HepG2 (cell line): ENCODE results near the gene FSHB. TPM values are rescaled to one million over a fixed set of nuclear protein-coding genes. Genes with fewer than 3 reads are reported as not detected.

Experiments
- ATAC-seq: fragments of 200-7000 bp; cut with Tn5 transposase; 3 replicates; pipeline ENCODE4 v1.9.1; 2020; ENCODE audit warnings: mild to moderate bottlenecking, moderate library complexity
- BruUV-seq: library from RNA; stranded (reverse); fragments of 400-500 nt; replicated peaks from 2 replicates; lab custom pipeline; 2021; lab: Mats Ljungman, UMichigan
- CTCF ChIA-PET: fragments of 300-600 bp; formaldehyde crosslinking; extraction: SDS; loops from one replicate; lab custom pipeline; 2021; ENCODE audit warnings: low total read pairs, inconsistent platforms, low intra/inter-chr PET ratio; lab: Yijun Ruan, JAX
- POLR2A ChIA-PET: fragments of 350-600 bp; sonication (Branson Sonifier 250); formaldehyde crosslinking; loops from one replicate; lab custom pipeline; 2020; ENCODE audit warnings: antibody characterized with exemption, inconsistent platforms; lab: Yijun Ruan, JAX
- DNase-seq: peaks from one replicate; pipeline ENCODE4 v3.0.0-alpha.2; 2015; ENCODE audit warnings: low spot score
- FAIRE-seq: peaks from 3 replicates; lab custom pipeline; 2011; peaks lifted over from hg19 to GRCh38; lab: Jason Lieb, UNC
- H2AFZ ChIP-seq: one replicate; pipeline ENCODE4 v1.6.1; 2011; ENCODE audit warnings: low read length, inconsistent platforms
- H3K27ac ChIP-seq: fragments of 300-600 bp; 3 replicates; pipeline ENCODE4 v1.8.0; 2011; ENCODE audit warnings: mixed run types, mild to moderate bottlenecking, mixed read lengths, low read length, inconsistent platforms; ENCODE audit not compliant: insufficient read depth; ENCODE audit errors: extremely low read length
- H3K27me3 ChIP-seq, 2 experiments: fragments of 200-600 bp in 1 of 2; 2 replicates in 1 of 2; 3 replicates in 1 of 2; pipeline versions ENCODE4 v1.6.0 to v1.8.0; 2011; ENCODE audit warnings: low read length in 2 of 2, mild to moderate bottlenecking in 2 of 2, moderate library complexity in 2 of 2, inconsistent platforms in 1 of 2; ENCODE audit not compliant: insufficient read depth in 2 of 2, control insufficient read depth in 1 of 2
- H3K36me3 ChIP-seq, 2 experiments: fragments of 200-600 bp in 1 of 2; replicated peaks in 1 of 2; 2 replicates in 1 of 2; 3 replicates in 1 of 2; pipeline versions ENCODE4 v1.5.1 to v1.8.0; 2011; ENCODE audit warnings: low read length in 2 of 2, inconsistent platforms in 1 of 2; ENCODE audit not compliant: insufficient read depth in 2 of 2, control insufficient read depth in 1 of 2
- H3K4me1 ChIP-seq: 2 replicates; pipeline ENCODE4 v1.5.1; 2012; ENCODE audit warnings: low read length, inconsistent platforms; ENCODE audit not compliant: insufficient read depth
- H3K4me2 ChIP-seq: 2 replicates; pipeline ENCODE4 v1.6.0; 2011; ENCODE audit warnings: low read depth, low read length, inconsistent platforms
- H3K4me3 ChIP-seq, 3 experiments: fragments of 200-600 bp in 1 of 3; sonication (generic), shearing (Covaris generic) in 1 of 3; replicated peaks in 1 of 3; 2 replicates each; pipeline ENCODE4 v1.5.1; 2011 to 2016; ENCODE audit warnings: low read length in 3 of 3, inconsistent platforms in 2 of 3, low read depth in 2 of 3, mild to moderate bottlenecking in 2 of 3, control low read depth in 1 of 3, mixed read lengths in 1 of 3; ENCODE audit not compliant: insufficient read depth in 1 of 3
- H3K79me2 ChIP-seq: one replicate; pipeline ENCODE4 v1.6.1; 2011; ENCODE audit warnings: low read length, inconsistent platforms; ENCODE audit not compliant: insufficient read depth
- H3K9ac ChIP-seq: 2 replicates; pipeline ENCODE4 v1.6.0; 2011; ENCODE audit warnings: mild to moderate bottlenecking, low read depth, low read length, inconsistent platforms; ENCODE audit not compliant: insufficient read depth
- H3K9me3 ChIP-seq: 2 replicates; pipeline ENCODE4 v1.5.1; 2012; ENCODE audit warnings: mild to moderate bottlenecking, low read length
- H4K20me1 ChIP-seq: 2 replicates; pipeline ENCODE4 v1.6.0; 2011; ENCODE audit warnings: inconsistent platforms, mild to moderate bottlenecking, low read length, moderate library complexity; ENCODE audit not compliant: insufficient read depth
- AGO1 ChIP-seq: fragments of 200-400 bp; formaldehyde crosslinking; IDR thresholded peaks from 2 replicates; pipeline ENCODE4 v1.6.1; 2017; ENCODE audit warnings: mild to moderate bottlenecking, low read depth, low read length, moderate library complexity; ENCODE audit not compliant: poor library complexity, severe bottlenecking
- EEA1 ChIP-seq: sonication (generic); formaldehyde crosslinking; IDR thresholded peaks from 2 replicates; pipeline ENCODE4 v1.5.1; 2020; ENCODE audit warnings: mild to moderate bottlenecking, missing genetic modification reagents, borderline replicate concordance
- MTA3 ChIP-seq: sonication (generic); formaldehyde crosslinking; IDR thresholded peaks from 2 replicates; pipeline ENCODE4 v1.4.0; 2020; ENCODE audit warnings: missing genetic modification reagents
- NFE2L1 ChIP-seq: sonication (generic); formaldehyde crosslinking; IDR thresholded peaks from 2 replicates; pipeline ENCODE4 v1.4.0; 2020; ENCODE audit warnings: missing genetic modification reagents, mild to moderate bottlenecking, borderline replicate concordance
- NFRKB ChIP-seq: fragments of 450-650 bp; IDR thresholded peaks from 2 replicates; pipeline ENCODE4 v1.6.1; 2017
- TBX3 ChIP-seq: fragments of 450-650 bp; IDR thresholded peaks from 2 replicates; pipeline ENCODE4 v1.6.1; 2017; ENCODE audit warnings: antibody characterized with exemption, mild to moderate bottlenecking, inconsistent platforms, borderline replicate concordance
- YEATS2 ChIP-seq: sonication (generic); formaldehyde crosslinking; IDR thresholded peaks from 2 replicates; pipeline ENCODE4 v1.4.0; 2020; ENCODE audit warnings: missing genetic modification reagents, borderline replicate concordance
- ZEB1 ChIP-seq: IDR thresholded peaks from 2 replicates; pipeline ENCODE4 v1.6.1; 2012; ENCODE audit warnings: mild to moderate bottlenecking, low read depth, inconsistent platforms; ENCODE audit not compliant: insufficient replicate concordance
- ZNF614 ChIP-seq: IDR thresholded peaks from 2 replicates; pipeline ENCODE4 v1.6.1; 2018; ENCODE audit warnings: missing biosample characterization, missing genetic modification reagents, inconsistent platforms, borderline replicate concordance
- ZNF777 ChIP-seq: sonication (generic); formaldehyde crosslinking; IDR thresholded peaks from 2 replicates; pipeline ENCODE4 v1.4.0; 2020; ENCODE audit warnings: missing genetic modification reagents
- ZSCAN22 ChIP-seq: sonication (generic); formaldehyde crosslinking; IDR thresholded peaks from 2 replicates; pipeline ENCODE4 v1.4.0; 2020; ENCODE audit warnings: mild to moderate bottlenecking, missing genetic modification reagents
- WGBS: methylation state at CpG from one replicate; pipeline ENCODE4 v1.1.6; 2017; ENCODE audit warnings: low lambda C conversion rate; 5-methylcytosine and 5-hydroxymethylcytosine counted together
- in situ Hi-C: cut with HindIII; loops from 2 replicates; pipeline ENCODE4 v1.10.0; 2017; ENCODE audit warnings: low pct_unique_long_range_greater_than_20kb; ENCODE audit not compliant: extremely low pct_ligation_motif_present
- intact Hi-C: fragments of 100-400 bp; cut with micrococcal nuclease; formaldehyde crosslinking; loops from one replicate; pipeline ENCODE4 v1.10.0; 2022; ENCODE audit not compliant: unreplicated experiment
- polyA plus RNA-seq, 8 experiments: library from polyadenylated mRNA; depleted of rRNA in 3 of 8; stranded (reverse) in 7 of 8; unstranded in 1 of 8; fragments of >200 nt; fragmentation: Illumina TruSeq in 4 of 8; extraction: Trizol in 4 of 8; gene quantifications; 2 replicates each; pipeline versions ENCODE4 v1.2.1 to v1.2.3, GENCODE V29; 2011 to 2016; ENCODE audit warnings: low read depth in 4 of 8, missing spikeins in 1 of 8, mixed read lengths in 1 of 8; ENCODE audit not compliant: insufficient read depth in 1 of 8
- total RNA-seq, 5 experiments: library from RNA; depleted of rRNA; stranded (reverse); fragments of >200 nt; fragmentation: Illumina TruSeq; extraction: Trizol; gene quantifications; 2 replicates each; pipeline ENCODE4 v1.2.3, GENCODE V29; 2016; ENCODE audit warnings: low read depth in 1 of 5

The FSHB gene
- total and polyA plus RNA-seq, 2 of the 13 experiments (the other 11 are each of a cell fraction or from before 2014, with no cell fraction given), result not detected

- TF ChIP-seq NFRKB (no peak), TBX3 (no peak), NFE2L1 (CRISPR knock-in tag) (no peak), ZNF614 (CRISPR knock-in tag) (no peak), YEATS2 (CRISPR knock-in tag) (no peak), ZEB1 (no peak), MTA3 (CRISPR knock-in tag) (no peak), ZNF777 (no peak), AGO1 (no peak), EEA1 (CRISPR knock-in tag) (no peak), ZSCAN22 (CRISPR knock-in tag) (no peak)
- POLR2A ChIA-PET, result no interaction called here
- in situ Hi-C loops (no loop called here), intact Hi-C loops (no loop called here)
- Histone ChIP-seq H3K4me2 (no peak overlapping the region), H3K9me3 (no peaks in the 10 kb centered on the region; the same call in 1 of the 2 replicates), H3K27ac (no peak overlapping the region), H3K36me3 (no peaks in the 10 kb centered on the region), H3K79me2 (no peaks in the 10 kb centered on the region), H3K27me3 (no peaks in the 10 kb centered on the region), H2AFZ (no peak overlapping the region), H3K4me1 (no peaks in the 10 kb centered on the region), H4K20me1 (no peaks in the 10 kb centered on the region), H3K4me3 (no peak overlapping the region), H3K9ac (no peak overlapping the region)
- DNase-seq (no peak), ATAC-seq (no peak), FAIRE-seq (no peak)
- 48% methylated on average over 1 of the region's 1 CpG for WGBS
- CTCF ChIA-PET, result no interaction called here
- no TSS peak for BruUV-seq
Measured at GRCh38 chr11:30203850-30204249, 27.0 kb upstream of the FSHB start.
